HepG2 (cell line): ENCODE results near the gene SLC2A6. TPM values are rescaled to one million over a fixed set of nuclear protein-coding genes. Genes with fewer than 3 reads are reported as not detected.
A peak's percentile ranks its signal among the peaks of the same experiment; 100 is the strongest.

Source experiments
- CHCHD3 ChIP-seq: sonication (generic); formaldehyde crosslinking; IDR thresholded peaks from 2 replicates; pipeline ENCODE4 v1.8.0; 2022; ENCODE audit warnings: mild to moderate bottlenecking, missing genetic modification reagents, moderate library complexity
- FLYWCH1 ChIP-seq: sonication (generic); formaldehyde crosslinking; IDR thresholded peaks from 2 replicates; pipeline ENCODE4 v1.8.1; 2023; ENCODE audit warnings: mild to moderate bottlenecking, missing genetic modification reagents
- IKZF1 ChIP-seq: fragments of 450-650 bp; IDR thresholded peaks from 2 replicates; pipeline ENCODE4 v1.7.1; 2016
- JARID2 ChIP-seq: sonication (generic); formaldehyde crosslinking; IDR thresholded peaks from 2 replicates; pipeline ENCODE4 v1.8.1; 2023; ENCODE audit warnings: missing genetic modification reagents, inconsistent platforms; ENCODE audit not compliant: insufficient replicate concordance
- STAG1 ChIP-seq: sonication (generic); formaldehyde crosslinking; IDR thresholded peaks from 2 replicates; pipeline ENCODE4 v1.4.0; 2020; ENCODE audit warnings: missing genetic modification reagents
- ZFP41 ChIP-seq: sonication (generic); formaldehyde crosslinking; IDR thresholded peaks from 2 replicates; pipeline ENCODE4 v1.4.0; 2020; ENCODE audit warnings: mild to moderate bottlenecking, missing genetic modification reagents, borderline replicate concordance
- ZNF333 ChIP-seq: sonication (generic); formaldehyde crosslinking; IDR thresholded peaks from 2 replicates; pipeline ENCODE4 v1.4.0; 2020; ENCODE audit warnings: mild to moderate bottlenecking, missing genetic modification reagents, borderline replicate concordance
- ZNF354B ChIP-seq: sonication (generic); formaldehyde crosslinking; IDR thresholded peaks from 2 replicates; pipeline ENCODE4 v1.8.0; 2022; ENCODE audit warnings: mild to moderate bottlenecking, missing genetic modification reagents
- ZNF501 ChIP-seq: sonication (generic); formaldehyde crosslinking; IDR thresholded peaks from 2 replicates; pipeline ENCODE4 v1.5.1; 2020; ENCODE audit warnings: mild to moderate bottlenecking, moderate library complexity, missing genetic modification reagents
- ZNF556 ChIP-seq: sonication (generic); formaldehyde crosslinking; IDR thresholded peaks from 2 replicates; pipeline ENCODE4 v1.4.0; 2020; ENCODE audit warnings: mild to moderate bottlenecking, missing genetic modification reagents, borderline replicate concordance
- ZNF558 ChIP-seq: sonication (generic); formaldehyde crosslinking; IDR thresholded peaks from 2 replicates; pipeline ENCODE4 v1.9.0; 2022; ENCODE audit warnings: mild to moderate bottlenecking, missing genetic modification reagents, borderline replicate concordance
- ZNF569 ChIP-seq: sonication (generic); formaldehyde crosslinking; IDR thresholded peaks from 2 replicates; pipeline ENCODE4 v1.5.0; 2020; ENCODE audit warnings: mild to moderate bottlenecking, missing genetic modification reagents, moderate library complexity, borderline replicate concordance
- ZNF674 ChIP-seq: sonication (generic); formaldehyde crosslinking; IDR thresholded peaks from 2 replicates; pipeline ENCODE4 v1.5.0; 2020; ENCODE audit warnings: low read depth, mild to moderate bottlenecking, missing genetic modification reagents
- ZNF7 ChIP-seq: IDR thresholded peaks from 2 replicates; pipeline ENCODE4 v1.6.1; 2016; ENCODE audit warnings: missing biosample characterization, missing genetic modification reagents
- ZNF782 ChIP-seq: sonication (generic); formaldehyde crosslinking; IDR thresholded peaks from 2 replicates; pipeline ENCODE4 v1.4.0; 2020; ENCODE audit warnings: missing genetic modification reagents, mild to moderate bottlenecking, borderline replicate concordance
- ZNF788 ChIP-seq: sonication (generic); formaldehyde crosslinking; IDR thresholded peaks from 2 replicates; pipeline ENCODE4 v1.5.0; 2020; ENCODE audit warnings: mild to moderate bottlenecking, missing genetic modification reagents, borderline replicate concordance
- polyA plus RNA-seq, 8 experiments: library from polyadenylated mRNA; depleted of rRNA in 3 of 8; stranded (reverse) in 7 of 8; unstranded in 1 of 8; fragments of >200 nt; fragmentation: Illumina TruSeq in 4 of 8; extraction: Trizol in 4 of 8; gene quantifications; 2 replicates each; pipeline versions ENCODE4 v1.2.1 to v1.2.3, GENCODE V29; 2011 to 2016; ENCODE audit warnings: low read depth in 4 of 8, missing spikeins in 1 of 8, mixed read lengths in 1 of 8; ENCODE audit not compliant: insufficient read depth in 1 of 8
- total RNA-seq, 5 experiments: library from RNA; depleted of rRNA; stranded (reverse); fragments of >200 nt; fragmentation: Illumina TruSeq; extraction: Trizol; gene quantifications; 2 replicates each; pipeline ENCODE4 v1.2.3, GENCODE V29; 2016; ENCODE audit warnings: low read depth in 1 of 5
- TF ChIP-seq, protein P1 (sequence below), 2 experiments: fragments of 450-650 bp in 1 of 2; sonication (generic) in 1 of 2; formaldehyde crosslinking; IDR thresholded peaks; 2 replicates each; pipeline versions ENCODE4 v1.5.0 to v1.8.0; 2020 to 2022; ENCODE audit warnings: mild to moderate bottlenecking in 1 of 2, missing genetic modification reagents in 1 of 2
- TF ChIP-seq, protein P2 (sequence below): sonication (generic); formaldehyde crosslinking; IDR thresholded peaks from 2 replicates; pipeline ENCODE4 v1.4.0; 2020; ENCODE audit warnings: mild to moderate bottlenecking, missing genetic modification reagents
- TF ChIP-seq, protein P3 (sequence below), 2 experiments: IDR thresholded peaks; 2 replicates each; pipeline ENCODE4 v1.6.1; 2011 to 2012; ENCODE audit warnings: low read length in 2 of 2, borderline replicate concordance in 1 of 2, low read depth in 1 of 2, mild to moderate bottlenecking in 1 of 2, moderate library complexity in 1 of 2

The SLC2A6 gene
- total and polyA plus RNA-seq, 2 of the 13 experiments (the other 11 are each of a cell fraction or from before 2014, with no cell fraction given): 4.1 to 15.0 TPM

DNA sequence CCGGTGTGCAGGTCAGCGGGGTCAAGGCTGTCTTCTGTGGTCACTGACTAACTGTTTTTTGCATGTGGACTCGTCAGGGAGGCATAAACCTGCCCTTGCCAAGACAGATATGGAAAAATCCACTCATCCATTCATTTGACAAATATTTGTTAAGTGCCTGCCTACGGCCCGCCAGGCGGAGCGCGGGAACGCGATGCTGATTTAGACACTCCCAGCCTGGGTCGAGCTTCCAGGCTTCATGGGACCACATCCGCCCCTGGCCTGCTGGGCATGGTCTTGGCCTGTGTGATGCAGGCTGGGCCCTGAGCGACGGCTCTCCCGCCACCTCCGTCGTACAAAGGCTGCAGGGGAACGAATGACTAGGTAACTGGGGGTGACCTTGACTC, 27.7 kb upstream of the SLC2A6 start (continued):
- 0 out of 2 replicates have a peak, but pooled peaks have one; percentile 68 for TF ChIP-seq CHCHD3
- 0 out of 2 replicates have a peak, but pooled peaks have one; percentile 39 for TF ChIP-seq ZNF556 (CRISPR knock-in tag)
- peak; percentile 25 for TF ChIP-seq JARID2 (CRISPR knock-in tag)
- peak; percentile 87 for TF ChIP-seq ZNF501 (CRISPR knock-in tag)
- TF ChIP-seq ZNF569 (CRISPR knock-in tag): no peak
- no peak for TF ChIP-seq FLYWCH1
- no peak for TF ChIP-seq ZNF782 (CRISPR knock-in tag)
- TF ChIP-seq ZNF788 (CRISPR knock-in tag): peak; percentile 98; the same call in 1 of the 2 replicates
- 0 out of 2 replicates have a peak, but pooled peaks have one; percentile 21 for TF ChIP-seq STAG1 (CRISPR knock-in tag)
- TF ChIP-seq, protein P1, sequence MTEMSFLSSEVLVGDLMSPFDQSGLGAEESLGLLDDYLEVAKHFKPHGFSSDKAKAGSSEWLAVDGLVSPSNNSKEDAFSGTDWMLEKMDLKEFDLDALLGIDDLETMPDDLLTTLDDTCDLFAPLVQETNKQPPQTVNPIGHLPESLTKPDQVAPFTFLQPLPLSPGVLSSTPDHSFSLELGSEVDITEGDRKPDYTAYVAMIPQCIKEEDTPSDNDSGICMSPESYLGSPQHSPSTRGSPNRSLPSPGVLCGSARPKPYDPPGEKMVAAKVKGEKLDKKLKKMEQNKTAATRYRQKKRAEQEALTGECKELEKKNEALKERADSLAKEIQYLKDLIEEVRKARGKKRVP (CRISPR knock-in tag; IDR thresholded peaks at IDR 0.05): peak in 1 of 2 experiments; percentile 15; a peak in 1 of 4 replicates
- no peak for TF ChIP-seq ZNF333 (CRISPR knock-in tag)
- TF ChIP-seq ZNF7 (CRISPR knock-in tag): no peak
- TF ChIP-seq, protein P2, sequence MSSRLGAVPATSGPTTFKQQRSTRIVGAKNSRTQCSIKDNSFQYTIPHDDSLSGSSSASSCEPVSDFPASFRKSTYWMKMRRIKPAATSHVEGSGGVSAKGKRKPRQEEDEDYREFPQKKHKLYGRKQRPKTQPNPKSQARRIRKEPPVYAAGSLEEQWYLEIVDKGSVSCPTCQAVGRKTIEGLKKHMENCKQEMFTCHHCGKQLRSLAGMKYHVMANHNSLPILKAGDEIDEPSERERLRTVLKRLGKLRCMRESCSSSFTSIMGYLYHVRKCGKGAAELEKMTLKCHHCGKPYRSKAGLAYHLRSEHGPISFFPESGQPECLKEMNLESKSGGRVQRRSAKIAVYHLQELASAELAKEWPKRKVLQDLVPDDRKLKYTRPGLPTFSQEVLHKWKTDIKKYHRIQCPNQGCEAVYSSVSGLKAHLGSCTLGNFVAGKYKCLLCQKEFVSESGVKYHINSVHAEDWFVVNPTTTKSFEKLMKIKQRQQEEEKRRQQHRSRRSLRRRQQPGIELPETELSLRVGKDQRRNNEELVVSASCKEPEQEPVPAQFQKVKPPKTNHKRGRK (CRISPR knock-in tag): no peak
- TF ChIP-seq ZNF674: 0 out of 2 replicates have a peak, but pooled peaks have one; percentile 59
- TF ChIP-seq ZNF354B (CRISPR knock-in tag): no peak
- no peak for TF ChIP-seq ZNF558 (CRISPR knock-in tag)
- no peak for TF ChIP-seq IKZF1
- TF ChIP-seq ZFP41: peak; percentile 34; the same call in 1 of the 2 replicates
- TF ChIP-seq, protein P3, sequence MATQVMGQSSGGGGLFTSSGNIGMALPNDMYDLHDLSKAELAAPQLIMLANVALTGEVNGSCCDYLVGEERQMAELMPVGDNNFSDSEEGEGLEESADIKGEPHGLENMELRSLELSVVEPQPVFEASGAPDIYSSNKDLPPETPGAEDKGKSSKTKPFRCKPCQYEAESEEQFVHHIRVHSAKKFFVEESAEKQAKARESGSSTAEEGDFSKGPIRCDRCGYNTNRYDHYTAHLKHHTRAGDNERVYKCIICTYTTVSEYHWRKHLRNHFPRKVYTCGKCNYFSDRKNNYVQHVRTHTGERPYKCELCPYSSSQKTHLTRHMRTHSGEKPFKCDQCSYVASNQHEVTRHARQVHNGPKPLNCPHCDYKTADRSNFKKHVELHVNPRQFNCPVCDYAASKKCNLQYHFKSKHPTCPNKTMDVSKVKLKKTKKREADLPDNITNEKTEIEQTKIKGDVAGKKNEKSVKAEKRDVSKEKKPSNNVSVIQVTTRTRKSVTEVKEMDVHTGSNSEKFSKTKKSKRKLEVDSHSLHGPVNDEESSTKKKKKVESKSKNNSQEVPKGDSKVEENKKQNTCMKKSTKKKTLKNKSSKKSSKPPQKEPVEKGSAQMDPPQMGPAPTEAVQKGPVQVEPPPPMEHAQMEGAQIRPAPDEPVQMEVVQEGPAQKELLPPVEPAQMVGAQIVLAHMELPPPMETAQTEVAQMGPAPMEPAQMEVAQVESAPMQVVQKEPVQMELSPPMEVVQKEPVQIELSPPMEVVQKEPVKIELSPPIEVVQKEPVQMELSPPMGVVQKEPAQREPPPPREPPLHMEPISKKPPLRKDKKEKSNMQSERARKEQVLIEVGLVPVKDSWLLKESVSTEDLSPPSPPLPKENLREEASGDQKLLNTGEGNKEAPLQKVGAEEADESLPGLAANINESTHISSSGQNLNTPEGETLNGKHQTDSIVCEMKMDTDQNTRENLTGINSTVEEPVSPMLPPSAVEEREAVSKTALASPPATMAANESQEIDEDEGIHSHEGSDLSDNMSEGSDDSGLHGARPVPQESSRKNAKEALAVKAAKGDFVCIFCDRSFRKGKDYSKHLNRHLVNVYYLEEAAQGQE (IDR thresholded peaks at IDR 0.05; ENCODE audit: borderline replicate concordance in 1 of 2, low read depth in 1 of 2, low read length in 2 of 2): no peak
